ENCODE results near the gene KAZN. TPM values are rescaled to one million over a fixed set of nuclear protein-coding genes. Genes with fewer than 3 reads are reported as not detected.

The KAZN gene
- total RNA-seq, 1 experiment from 2014 or later = 2.4 TPM

DNA sequence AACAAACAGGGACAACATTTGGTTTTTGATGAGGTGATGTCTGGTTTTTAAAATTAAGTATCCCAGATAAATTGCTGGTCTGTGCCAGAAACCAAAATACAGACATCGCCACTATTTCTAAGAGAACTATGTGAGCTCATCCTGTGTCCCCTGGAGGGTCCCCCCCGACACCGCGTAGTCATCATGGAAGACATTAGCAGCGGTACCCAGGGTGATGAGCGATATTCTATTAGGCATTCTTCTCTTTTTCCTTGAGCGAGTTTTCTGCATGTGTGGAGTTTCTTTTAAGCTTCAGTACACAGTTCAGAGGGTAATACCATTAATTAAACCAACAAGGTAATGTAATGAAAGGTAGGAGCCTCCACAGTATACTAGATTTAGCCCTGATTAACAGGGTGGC, 26.5 kb downstream of the KAZN start:
- no peaks in the 10 kb centered on the region for H3K36me3 Mint-ChIP-seq (ENCODE audit: insufficient read depth, unreplicated experiment)
- no peaks in the 10 kb centered on the region for H3K9me3 ChIP-seq
- no peak overlapping the region for H3K4me3 ChIP-seq (ENCODE audit: low read depth, low read length)
- H3K27ac Mint-ChIP-seq (ENCODE audit: unreplicated experiment) = no peak overlapping the region
- TF ChIP-seq, protein P1, sequence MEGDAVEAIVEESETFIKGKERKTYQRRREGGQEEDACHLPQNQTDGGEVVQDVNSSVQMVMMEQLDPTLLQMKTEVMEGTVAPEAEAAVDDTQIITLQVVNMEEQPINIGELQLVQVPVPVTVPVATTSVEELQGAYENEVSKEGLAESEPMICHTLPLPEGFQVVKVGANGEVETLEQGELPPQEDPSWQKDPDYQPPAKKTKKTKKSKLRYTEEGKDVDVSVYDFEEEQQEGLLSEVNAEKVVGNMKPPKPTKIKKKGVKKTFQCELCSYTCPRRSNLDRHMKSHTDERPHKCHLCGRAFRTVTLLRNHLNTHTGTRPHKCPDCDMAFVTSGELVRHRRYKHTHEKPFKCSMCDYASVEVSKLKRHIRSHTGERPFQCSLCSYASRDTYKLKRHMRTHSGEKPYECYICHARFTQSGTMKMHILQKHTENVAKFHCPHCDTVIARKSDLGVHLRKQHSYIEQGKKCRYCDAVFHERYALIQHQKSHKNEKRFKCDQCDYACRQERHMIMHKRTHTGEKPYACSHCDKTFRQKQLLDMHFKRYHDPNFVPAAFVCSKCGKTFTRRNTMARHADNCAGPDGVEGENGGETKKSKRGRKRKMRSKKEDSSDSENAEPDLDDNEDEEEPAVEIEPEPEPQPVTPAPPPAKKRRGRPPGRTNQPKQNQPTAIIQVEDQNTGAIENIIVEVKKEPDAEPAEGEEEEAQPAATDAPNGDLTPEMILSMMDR (IDR thresholded peaks at IDR 0.05; ENCODE audit: insufficient read depth in 1 of 2, low read depth in 1 of 2, low read length in 1 of 2, severe bottlenecking in 1 of 2, unreplicated experiment in 1 of 2) = no peak
- H3K4me1 Mint-ChIP-seq (ENCODE audit: low read depth, unreplicated experiment) = no peaks in the 10 kb centered on the region
- ChIA-PET CTCF (no interaction called here), POLR2A (no interaction called here)
- intact Hi-C loops (cut with micrococcal nuclease; ENCODE audit: unreplicated experiment) = no loop called here
- H3K4me1 ChIP-seq = no peaks in the 10 kb centered on the region
- no peak for DNase-seq
- H3K27me3 ChIP-seq (replicated peaks; ENCODE audit: control insufficient read depth, insufficient read depth, low read length) = no peaks in the 10 kb centered on the region
- no peaks in the 10 kb centered on the region for H3K36me3 ChIP-seq (ENCODE audit: control insufficient read depth, insufficient read depth, low read length)
- H3K4me3 Mint-ChIP-seq (ENCODE audit: unreplicated experiment) = no peak overlapping the region
- H3K9me3 Mint-ChIP-seq (ENCODE audit: unreplicated experiment) = no peaks in the 10 kb centered on the region
- BruUV-seq (replicated peaks) = no TSS peak
- no peaks in the 10 kb centered on the region for H3K27me3 Mint-ChIP-seq (ENCODE audit: insufficient read depth, unreplicated experiment)

DNA sequence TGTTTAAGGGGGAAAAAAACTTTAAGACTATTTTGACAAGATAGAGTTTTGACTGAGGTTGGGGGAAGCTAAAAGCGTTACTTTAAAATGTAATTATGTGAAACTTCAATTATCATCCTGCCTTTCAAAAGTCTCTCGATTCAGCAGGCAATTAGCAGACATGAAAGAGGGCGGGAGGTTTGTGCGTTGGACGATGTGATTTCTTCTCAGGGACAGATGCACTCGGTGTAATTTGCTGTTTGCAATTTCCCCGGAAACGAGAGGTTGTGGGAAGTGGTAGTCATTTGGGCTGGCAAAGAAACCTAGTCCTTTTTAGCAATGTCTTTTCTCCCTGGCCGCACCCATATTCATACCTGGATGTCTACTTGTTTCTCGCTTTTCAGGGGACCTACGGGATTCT, 27.1 kb downstream of the KAZN start:
- POLR2A ChIA-PET = no interaction called here
- H3K27ac Mint-ChIP-seq (ENCODE audit: unreplicated experiment) = no peak overlapping the region

DNA sequence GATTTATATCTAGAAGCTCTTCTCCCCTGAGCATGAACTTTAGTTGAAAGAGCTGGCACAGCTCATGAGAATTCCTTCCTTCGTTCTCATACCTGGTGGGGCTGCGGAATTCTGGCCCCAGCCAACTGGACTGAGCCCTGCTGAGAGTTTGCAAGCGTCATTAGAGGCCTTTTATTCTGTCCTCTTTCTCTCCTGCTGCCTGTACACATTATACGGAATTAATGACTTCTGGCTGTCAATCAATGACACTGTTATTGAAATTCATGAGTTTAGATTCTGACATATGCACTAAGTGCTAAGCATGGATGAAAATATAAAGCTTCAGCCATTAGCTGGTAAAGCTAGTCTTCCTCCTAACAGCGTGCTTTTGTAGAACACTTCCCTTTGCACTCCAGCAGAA, 27.5 kb downstream of the KAZN start:
- Mint-ChIP-seq H3K9me3 (ENCODE audit: unreplicated experiment) (no peaks in the 10 kb centered on the region), H3K4me1 (ENCODE audit: low read depth, unreplicated experiment) (no peaks in the 10 kb centered on the region), H3K27me3 (ENCODE audit: insufficient read depth, unreplicated experiment) (no peaks in the 10 kb centered on the region), H3K4me3 (ENCODE audit: unreplicated experiment) (no peak overlapping the region), H3K27ac (ENCODE audit: unreplicated experiment) (no peak overlapping the region), H3K36me3 (ENCODE audit: insufficient read depth, unreplicated experiment) (no peaks in the 10 kb centered on the region)
- no TSS peak for BruUV-seq (replicated peaks)
- H3K36me3 ChIP-seq (ENCODE audit: control insufficient read depth, insufficient read depth, low read length) = no peaks in the 10 kb centered on the region
- no peak overlapping the region for H3K4me3 ChIP-seq (ENCODE audit: low read depth, low read length)
- POLR2A ChIA-PET = no interaction called here
- TF ChIP-seq, protein P1 (IDR thresholded peaks at IDR 0.05; ENCODE audit: insufficient read depth in 1 of 2, low read depth in 1 of 2, low read length in 1 of 2, severe bottlenecking in 1 of 2, unreplicated experiment in 1 of 2) = no peak
- no peaks in the 10 kb centered on the region for H3K27me3 ChIP-seq (replicated peaks; ENCODE audit: control insufficient read depth, insufficient read depth, low read length)
- H3K4me1 ChIP-seq = no peaks in the 10 kb centered on the region
- intact Hi-C loops (cut with micrococcal nuclease; ENCODE audit: unreplicated experiment) = no loop called here
- no peaks in the 10 kb centered on the region for H3K9me3 ChIP-seq
- DNase-seq = no peak
- CTCF ChIA-PET = no interaction called here

More for the DNA sequence above, 27.1 kb downstream of the KAZN start:
- DNase-seq = no peak
- Mint-ChIP-seq H3K9me3 (ENCODE audit: unreplicated experiment) (no peaks in the 10 kb centered on the region), H3K4me1 (ENCODE audit: low read depth, unreplicated experiment) (no peaks in the 10 kb centered on the region), H3K4me3 (ENCODE audit: unreplicated experiment) (no peak overlapping the region), H3K27me3 (ENCODE audit: insufficient read depth, unreplicated experiment) (no peaks in the 10 kb centered on the region), H3K36me3 (ENCODE audit: insufficient read depth, unreplicated experiment) (no peaks in the 10 kb centered on the region)
- BruUV-seq (replicated peaks) = no TSS peak
- H3K9me3 ChIP-seq = no peaks in the 10 kb centered on the region
- CTCF ChIA-PET = no interaction called here
- no peaks in the 10 kb centered on the region for H3K36me3 ChIP-seq (ENCODE audit: control insufficient read depth, insufficient read depth, low read length)
- H3K27me3 ChIP-seq (replicated peaks; ENCODE audit: control insufficient read depth, insufficient read depth, low read length) = no peaks in the 10 kb centered on the region
- no peak overlapping the region for H3K4me3 ChIP-seq (ENCODE audit: low read depth, low read length)
- no peaks in the 10 kb centered on the region for H3K4me1 ChIP-seq
- TF ChIP-seq, protein P1 (IDR thresholded peaks at IDR 0.05; ENCODE audit: insufficient read depth in 1 of 2, low read depth in 1 of 2, low read length in 1 of 2, severe bottlenecking in 1 of 2, unreplicated experiment in 1 of 2) = no peak
- intact Hi-C loops (cut with micrococcal nuclease; ENCODE audit: unreplicated experiment) = no loop called here

All from Caco-2 (cell line).